ENCODE measurements around the gene DERL2.

DERL2 gene

GRCh38 chr17:5486206-5487124 is 487 bp upstream of the DERL2 start, which contains the start of gene MIS12:
Gene MIS12, plus strand, starts transcription at chr17:5486566. Its CDS starts 2,297 bp downstream, at chr17:5488863.
- TF ChIP-seq CTCF (conservative IDR thresholded peaks at IDR 0.05; ENCODE audit: low read depth, low read length): no peak
- DNase-seq (ENCODE audit: low read depth): peak; percentile 98
- H3K4me3 ChIP-seq (ENCODE audit: low read length): peak within 1 kb of the TSS; percentile 92

GRCh38 chr17:5481451-5481850 is 4.5 kb downstream of the DERL2 start:
- DNase-seq (ENCODE audit: low read depth): no peak
- no peak overlapping the region for H3K4me3 ChIP-seq (ENCODE audit: low read length)
- TF ChIP-seq CTCF (conservative IDR thresholded peaks at IDR 0.05; ENCODE audit: low read depth, low read length): no peak

GRCh38 chr17:5480962-5481361 is 5.0 kb downstream of the DERL2 start:
- no peak for TF ChIP-seq CTCF (conservative IDR thresholded peaks at IDR 0.05; ENCODE audit: low read depth, low read length)
- no peak for DNase-seq (ENCODE audit: low read depth)
- H3K4me3 ChIP-seq (ENCODE audit: low read length): no peak overlapping the region

GRCh38 chr17:5478992-5479391 is 7.0 kb downstream of the DERL2 start:
- no peak for DNase-seq (ENCODE audit: low read depth)
- H3K4me3 ChIP-seq (ENCODE audit: low read length): no peak overlapping the region
- no peak for TF ChIP-seq CTCF (conservative IDR thresholded peaks at IDR 0.05; ENCODE audit: low read depth, low read length)

GRCh38 chr17:5473906-5474305 is 12.1 kb downstream of the DERL2 start:
- no peak for DNase-seq (ENCODE audit: low read depth)
- no peak overlapping the region for H3K4me3 ChIP-seq (ENCODE audit: low read length)
- no peak for TF ChIP-seq CTCF (conservative IDR thresholded peaks at IDR 0.05; ENCODE audit: low read depth, low read length)

GRCh38 chr17:5472511-5472910 is 13.5 kb downstream of the DERL2 start:
- no peak for TF ChIP-seq CTCF (conservative IDR thresholded peaks at IDR 0.05; ENCODE audit: low read depth, low read length)
- H3K4me3 ChIP-seq (ENCODE audit: low read length): no peak overlapping the region
- no peak for DNase-seq (ENCODE audit: low read depth)

GRCh38 chr17:5468075-5468473 is 17.9 kb downstream of the DERL2 start:
- no peak for DNase-seq (ENCODE audit: low read depth)
- H3K4me3 ChIP-seq (ENCODE audit: low read length): peak overlapping the region; percentile 90
- TF ChIP-seq CTCF (conservative IDR thresholded peaks at IDR 0.05; ENCODE audit: low read depth, low read length): no peak
